Vagina (tissue), 2 donors: ENCODE measurements around the gene CLP1.

Experiments used
- CTCF ChIP-seq, 3 experiments: fragments of 450-650 bp in 2 of 3; fragments of 200-600 bp in 1 of 3; sonication (generic) in 1 of 3; IDR thresholded peaks; one replicate each; pipeline ENCODE4 v1.5.1; 2017 to 2019; ENCODE audit warnings: antibody characterized with exemption in 3 of 3, mild to moderate bottlenecking in 2 of 3, moderate library complexity in 2 of 3
- POLR2A ChIP-seq, 2 donors: fragments of 450-650 bp; IDR thresholded peaks; one replicate each; pipeline ENCODE4 v1.6.1; 2017; ENCODE audit warnings: antibody characterized with exemption in 2 of 2, mild to moderate bottlenecking in 2 of 2, moderate library complexity in 2 of 2
- POLR2AphosphoS5 ChIP-seq, 2 donors: sonication (generic); formaldehyde crosslinking; IDR thresholded peaks; one replicate each; pipeline ENCODE4 v1.9.0; 2017; ENCODE audit warnings: antibody characterized with exemption in 2 of 2, mild to moderate bottlenecking in 2 of 2, low read depth in 1 of 2; ENCODE audit not compliant: insufficient read depth in 1 of 2

DNA sequence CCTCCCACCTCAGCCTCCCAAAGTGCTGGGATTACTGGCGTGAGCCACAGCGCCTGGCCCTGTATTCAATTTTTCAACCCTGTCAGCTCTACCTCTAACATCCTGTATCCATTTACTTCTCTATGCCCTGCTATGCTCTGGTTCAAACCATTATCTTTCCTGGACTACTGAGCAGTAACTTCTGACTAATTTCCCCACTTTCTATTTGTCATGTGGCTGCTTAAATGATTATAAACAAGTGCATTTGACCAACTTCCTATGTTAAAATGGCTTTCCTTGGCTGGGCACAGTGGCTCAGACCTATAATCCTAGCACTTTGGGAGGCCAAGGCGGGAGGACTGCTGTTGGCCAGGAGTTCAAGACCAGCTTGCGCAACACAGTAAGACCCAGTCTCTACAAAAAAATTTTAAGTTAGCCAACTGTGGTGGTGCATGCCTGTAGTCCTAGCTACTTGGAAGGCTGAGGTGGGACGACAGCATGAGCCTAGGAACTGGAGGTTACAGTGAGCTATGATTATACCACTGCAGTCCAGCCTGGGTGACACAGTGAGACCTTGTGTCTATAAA is 52.3 kb downstream of the CLP1 start:
- TF ChIP-seq CTCF (IDR thresholded peaks at IDR 0.05) (no peak), POLR2A (IDR thresholded peaks at IDR 0.05) (no peak), POLR2AphosphoS5 (IDR thresholded peaks at IDR 0.05; ENCODE audit: insufficient read depth in 1 of 2, low read depth in 1 of 2) (no peak)
